Neuronal stem cell (in vitro differentiated cells): ENCODE measurements around the gene SPATA9.
"Not testable (repeated sequence)": the region's sequence is repeated elsewhere in the genome, so short reads cannot be mapped to it uniquely, and the experiment has no call there.

ENCODE experiments used
- DNase-seq: peaks from one replicate; pipeline ENCODE4 v3.0.0-alpha.2; 2013; ENCODE audit warnings: low spot score
- H2AFZ ChIP-seq: one replicate; pipeline ENCODE4 v1.6.1; 2013; ENCODE audit warnings: mild to moderate bottlenecking, low read length, inconsistent platforms
- H2AK5ac ChIP-seq: 2 replicates; pipeline ENCODE4 v1.6.1; 2013; ENCODE audit warnings: low read depth, mild to moderate bottlenecking, inconsistent platforms, low read length, moderate library complexity, mixed read lengths
- H2BK120ac ChIP-seq: 2 replicates; pipeline ENCODE4 v1.6.1; 2013; ENCODE audit warnings: low read depth, mild to moderate bottlenecking, inconsistent platforms, low read length, moderate library complexity, mixed read lengths
- H2BK12ac ChIP-seq: one replicate; pipeline ENCODE4 v1.6.1; 2013; ENCODE audit warnings: low read length, inconsistent platforms
- H2BK15ac ChIP-seq: 2 replicates; pipeline ENCODE4 v1.6.1; 2013; ENCODE audit warnings: mild to moderate bottlenecking, low read length, inconsistent platforms, mixed read lengths
- H2BK5ac ChIP-seq: one replicate; pipeline ENCODE4 v1.6.1; 2013; ENCODE audit warnings: inconsistent platforms, mild to moderate bottlenecking, low read length, moderate library complexity
- H3K14ac ChIP-seq: one replicate; pipeline ENCODE4 v1.6.1; 2013; ENCODE audit warnings: low read length, inconsistent platforms
- H3K18ac ChIP-seq: 2 replicates; pipeline ENCODE4 v1.6.1; 2013; ENCODE audit warnings: low read length, inconsistent platforms
- H3K23ac ChIP-seq: 2 replicates; pipeline ENCODE4 v1.6.1; 2013; ENCODE audit warnings: low read depth, mild to moderate bottlenecking, mixed read lengths, low read length, inconsistent platforms; ENCODE audit not compliant: poor library complexity
- H3K27ac ChIP-seq: replicated peaks from 3 replicates; pipeline ENCODE4 v1.5.1; 2013; ENCODE audit warnings: low read length, inconsistent platforms
- H3K27me3 ChIP-seq, 3 experiments: 2 replicates each; pipeline ENCODE4 v1.6.1; 2013; ENCODE audit warnings: low read length in 3 of 3, mild to moderate bottlenecking in 2 of 3, inconsistent platforms in 1 of 3, low read depth in 1 of 3, mixed read lengths in 1 of 3, moderate library complexity in 1 of 3; ENCODE audit not compliant: control insufficient read depth in 3 of 3, insufficient read depth in 3 of 3
- H3K36me3 ChIP-seq, 2 donors: replicated peaks in 1 of 2; 2 replicates each; pipeline ENCODE4 v1.6.1; 2013; ENCODE audit warnings: low read length in 2 of 2; ENCODE audit not compliant: control insufficient read depth in 2 of 2, insufficient read depth in 2 of 2
- H3K4ac ChIP-seq: 2 replicates; pipeline ENCODE4 v1.6.1; 2013; ENCODE audit warnings: inconsistent platforms, mild to moderate bottlenecking, low read length, moderate library complexity
- H3K4me1 ChIP-seq, 2 donors: 1 replicate in 1 of 2; 2 replicates in 1 of 2; pipeline ENCODE4 v1.6.1; 2013; ENCODE audit warnings: low read length in 2 of 2, low read depth in 1 of 2; ENCODE audit not compliant: control insufficient read depth in 2 of 2, insufficient read depth in 1 of 2
- H3K4me2 ChIP-seq: one replicate; pipeline ENCODE4 v1.6.1; 2013; ENCODE audit warnings: mild to moderate bottlenecking, low read length, inconsistent platforms; ENCODE audit not compliant: insufficient read depth, poor library complexity, severe bottlenecking
- H3K4me3 ChIP-seq, 2 donors: 2 replicates each; pipeline ENCODE4 v1.5.1; 2013; ENCODE audit warnings: low read length in 2 of 2, mild to moderate bottlenecking in 2 of 2, inconsistent platforms in 1 of 2, moderate library complexity in 1 of 2
- H3K79me1 ChIP-seq: one replicate; pipeline ENCODE4 v1.6.1; 2013; ENCODE audit warnings: low read depth, mild to moderate bottlenecking, inconsistent platforms, low read length, moderate library complexity
- H3K9ac ChIP-seq: one replicate; pipeline ENCODE4 v1.6.1; 2013; ENCODE audit warnings: mild to moderate bottlenecking, low read depth, low read length, inconsistent platforms; ENCODE audit not compliant: poor library complexity
- H3K9me3 ChIP-seq, 2 donors: replicated peaks in 1 of 2; 2 replicates each; pipeline versions ENCODE3 to v1.6.1; 2013; ENCODE audit warnings: low read length in 2 of 2, mild to moderate bottlenecking in 2 of 2, inconsistent platforms in 1 of 2, low read depth in 1 of 2, mixed read lengths in 1 of 2, moderate library complexity in 1 of 2; ENCODE audit not compliant: control insufficient read depth in 2 of 2, insufficient read depth in 1 of 2
- H4K8ac ChIP-seq: one replicate; pipeline ENCODE4 v1.6.1; 2013; ENCODE audit warnings: low read depth, mild to moderate bottlenecking, inconsistent platforms, low read length, moderate library complexity
- H4K91ac ChIP-seq: one replicate; pipeline ENCODE4 v1.6.1; 2013; ENCODE audit warnings: low read length, low read depth, mild to moderate bottlenecking, inconsistent platforms; ENCODE audit not compliant: poor library complexity
- WGBS, 2 donors: extraction: QIAGEN DNeasy Blood & Tissue Kit; methylation state at CpG; one replicate each; pipeline ENCODE4 v1.1.7; 2013; ENCODE audit warnings: missing lambda C conversion rate in 2 of 2, mixed read lengths in 1 of 2; ENCODE audit not compliant: insufficient read length in 2 of 2, insufficient replicate concordance in 1 of 2; ENCODE audit errors: extremely low coverage in 2 of 2; 5-methylcytosine and 5-hydroxymethylcytosine counted together

The SPATA9 gene

GRCh38 chr5:95711501-95712346, 28.9 kb upstream of the SPATA9 start:
- no CpG with 5 or more reads among the region's 27 CpGs for WGBS, 2 donors
- H3K36me3 ChIP-seq = no peaks in the 10 kb centered on the region
- no peak overlapping the region for H3K18ac ChIP-seq
- no peak overlapping the region for H2BK15ac ChIP-seq
- no peaks in the 10 kb centered on the region for H3K27me3 ChIP-seq
- H2BK12ac ChIP-seq = no peak overlapping the region
- peaks cover 3% of the 10 kb centered on the region in 2 donors for H3K4me1 ChIP-seq
- no peak overlapping the region for H2AK5ac ChIP-seq
- H2BK5ac ChIP-seq = no peak overlapping the region
- peak overlapping the region; percentile 28 for H3K4me2 ChIP-seq
- H4K91ac ChIP-seq = no peak overlapping the region
- DNase-seq = no peak
- H3K9me3 ChIP-seq = no peaks in the 10 kb centered on the region
- H3K4me3 ChIP-seq = peak overlapping the region in 1 of 2 donors; percentile 67
- no peak overlapping the region for H3K27ac ChIP-seq
- no peak overlapping the region for H2BK120ac ChIP-seq
- no peak overlapping the region for H3K9ac ChIP-seq
- no peak overlapping the region for H3K14ac ChIP-seq
- no peak overlapping the region for H3K23ac ChIP-seq
- no peak overlapping the region for H2AFZ ChIP-seq
- no peak overlapping the region for H3K4ac ChIP-seq
- H4K8ac ChIP-seq = no peak overlapping the region
- H3K79me1 ChIP-seq = no peaks in the 10 kb centered on the region

- Histone ChIP-seq H2AFZ (peak overlapping the region; percentile 82), H3K4me2 (peak overlapping the region; percentile 28), H3K18ac (peak overlapping the region; percentile 11)
- not testable (repeated sequence) for H3K4me3 ChIP-seq, H2BK15ac ChIP-seq, H4K8ac ChIP-seq, H2BK120ac ChIP-seq, H3K23ac ChIP-seq, H3K4ac ChIP-seq, H3K14ac ChIP-seq, H2AK5ac ChIP-seq, H3K9ac ChIP-seq, H3K4me1 ChIP-seq, DNase-seq, H3K79me1 ChIP-seq, H2BK5ac ChIP-seq, H3K27ac ChIP-seq, H4K91ac ChIP-seq, H2BK12ac ChIP-seq, H3K9me3 ChIP-seq, H3K27me3 ChIP-seq, H3K36me3 ChIP-seq
- no CpG with 5 or more reads among the region's 23 CpGs for WGBS, 2 donors
Observed at GRCh38 chr5:95710651-95711500, 28.1 kb upstream of the SPATA9 start.

DNA sequence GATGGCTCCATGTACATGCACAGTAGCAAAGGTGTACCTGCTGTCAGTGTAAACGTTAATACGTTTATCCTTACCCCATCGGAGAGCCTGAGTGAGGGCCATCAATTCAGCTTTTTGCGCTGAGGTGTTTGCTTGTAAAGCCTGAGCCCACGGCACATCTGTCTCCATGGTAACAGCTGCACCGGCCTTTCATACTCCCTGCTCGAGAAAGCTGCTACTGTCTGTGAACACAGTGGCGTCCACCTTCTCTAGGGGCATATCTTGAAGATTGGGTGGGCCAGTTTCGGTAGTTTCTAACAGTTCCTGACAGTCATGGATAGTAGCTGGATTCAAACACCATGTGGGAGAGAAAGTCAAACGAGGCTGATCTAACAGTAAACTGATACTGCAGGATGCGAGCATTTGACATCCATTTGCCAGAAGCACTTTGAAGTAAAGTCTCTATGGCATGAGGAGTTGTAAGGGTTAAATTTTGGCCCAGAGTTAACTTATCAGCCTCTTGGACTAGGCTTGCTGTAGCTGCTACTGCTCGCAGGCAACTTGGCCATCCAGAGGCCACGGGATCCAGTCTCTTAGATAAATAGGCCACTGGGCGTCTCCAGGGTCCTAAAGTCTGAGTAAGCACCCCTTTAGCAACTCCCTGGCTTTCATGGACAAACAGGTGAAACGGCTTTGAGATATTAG, 27.3 kb upstream of the SPATA9 start:
- Histone ChIP-seq H3K9ac (no peak overlapping the region), H3K36me3 (no peaks in the 10 kb centered on the region), H3K4ac (no peak overlapping the region), H3K4me1 (peaks cover 3% of the 10 kb centered on the region in 2 donors), H3K4me3 (no peak overlapping the region), H4K8ac (no peak overlapping the region), H2BK5ac (no peak overlapping the region), H4K91ac (no peak overlapping the region), H3K23ac (no peak overlapping the region), H3K27ac (no peak overlapping the region), H2AK5ac (no peak overlapping the region), H3K18ac (no peak overlapping the region), H3K14ac (no peak overlapping the region), H3K79me1 (no peaks in the 10 kb centered on the region), H2BK120ac (no peak overlapping the region), H2BK15ac (no peak overlapping the region), H3K9me3 (no peaks in the 10 kb centered on the region), H2AFZ (peak overlapping the region; percentile 82), H2BK12ac (no peak overlapping the region), H3K27me3 (no peaks in the 10 kb centered on the region), H3K4me2 (no peak overlapping the region)
- no CpG with 5 or more reads among the region's 15 CpGs for WGBS, 2 donors
- DNase-seq = no peak
